Measurements from ENCODE around the gene ANKRD36C.
"Not testable (repeated sequence)": the region's sequence is repeated elsewhere in the genome, so short reads cannot be mapped to it uniquely, and the experiment has no call there.

Gene ANKRD36C

DNA sequence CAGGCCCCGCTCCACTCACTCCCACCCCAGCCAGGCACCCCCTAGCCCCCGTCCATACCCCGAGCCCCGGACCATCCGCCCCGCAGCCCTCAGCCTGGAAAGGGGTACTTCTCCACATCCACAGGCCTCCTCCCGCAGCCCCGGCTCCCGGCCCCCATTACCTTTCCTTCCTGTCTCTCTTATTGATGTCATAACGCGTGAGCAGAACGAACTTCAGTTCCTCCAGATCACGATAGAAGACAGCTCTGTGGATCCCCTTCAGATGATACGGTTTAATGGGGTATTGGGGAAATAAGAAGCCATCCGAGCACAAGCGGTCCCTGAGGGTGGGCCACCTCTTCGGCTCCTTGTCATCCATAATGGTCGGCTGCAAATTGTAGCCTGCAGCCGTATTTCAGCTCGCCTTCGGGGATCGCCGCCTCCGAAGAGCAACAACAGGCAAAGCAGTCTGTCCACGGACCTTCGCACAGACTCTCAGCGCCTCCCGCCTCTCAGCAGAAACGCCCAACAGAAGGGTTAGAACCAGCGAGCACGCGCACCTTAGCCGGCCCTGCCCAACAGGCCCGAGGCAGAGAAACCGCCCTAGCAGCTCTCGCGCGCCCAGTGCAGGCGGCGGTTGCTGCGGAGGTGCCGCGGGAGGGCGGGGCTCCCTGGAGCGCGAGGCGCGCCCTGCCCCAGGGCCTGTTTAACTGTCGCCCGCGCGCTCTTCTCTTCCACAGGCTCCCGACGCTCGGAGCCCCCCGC is at the start of gene ANKRD36C:
Gene ANKRD36C, minus strand, starts transcription at position 474 of the 744 bp plus-strand sequence. Its CDS starts 116 bp downstream, at position 358.
- DNase-seq: not testable (repeated sequence)

GRCh38 chr2:96035554-96035953 is 43.9 kb upstream of the ANKRD36C start:
- not testable (repeated sequence) for DNase-seq

DNA sequence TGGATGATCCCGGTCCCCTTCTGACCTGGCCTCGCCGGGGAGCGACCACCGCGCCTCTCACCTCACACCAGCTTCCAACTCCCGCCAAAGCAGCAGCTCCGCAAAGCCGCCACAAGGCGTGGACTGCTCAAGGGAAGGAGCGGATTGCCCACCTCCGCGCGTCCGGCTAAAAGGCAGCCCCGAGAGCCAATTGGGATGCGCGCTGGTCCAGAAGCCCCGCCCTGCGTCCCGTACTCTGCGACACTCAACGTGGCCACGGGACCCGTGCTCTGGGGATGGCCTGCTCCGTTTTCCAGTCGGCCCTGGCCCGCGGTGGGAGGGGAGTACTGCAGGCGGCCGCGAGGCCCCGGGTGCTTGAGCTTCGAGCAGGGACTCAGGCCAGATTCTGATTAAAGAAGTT is 43.2 kb upstream of the ANKRD36C start, which contains the start of gene GPAT2:
Gene GPAT2, minus strand, starts transcription at position 125 of the 400 bp plus-strand sequence. CDS start 2,557 bp downstream, outside the sequence.
- DNase-seq: not testable (repeated sequence)

GRCh38 chr2:96033997-96034396 is 42.4 kb upstream of the ANKRD36C start:
- DNase-seq: not testable (repeated sequence)

DNA sequence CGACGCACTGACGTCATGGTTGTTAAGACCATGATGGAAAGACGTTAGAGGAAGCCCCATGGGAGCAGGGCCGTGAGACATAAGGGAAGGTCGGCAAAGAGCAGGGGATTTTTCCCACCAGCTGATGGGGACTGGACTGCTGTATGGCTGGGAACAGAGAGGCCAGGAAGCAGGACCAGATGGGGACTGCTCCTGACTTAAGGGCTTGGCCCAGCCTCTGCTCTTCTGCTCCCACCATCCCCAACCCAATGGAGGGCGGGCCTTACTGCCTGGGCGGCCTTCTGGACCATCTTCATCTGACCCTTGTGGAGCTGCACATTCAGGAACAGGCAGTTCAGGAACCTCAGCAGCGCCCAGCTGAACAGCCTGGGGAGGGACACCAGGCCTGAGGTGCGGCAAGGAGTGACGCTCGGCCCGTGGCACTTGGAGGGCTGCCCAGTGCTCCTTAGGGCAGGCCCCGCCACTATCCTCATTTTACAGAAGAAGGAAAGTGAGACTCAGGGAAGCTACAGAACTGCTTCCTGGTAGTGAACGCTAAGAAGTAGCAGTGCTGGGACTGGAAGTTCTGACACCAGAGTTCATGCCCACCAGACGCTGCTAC is 36.2 kb upstream of the ANKRD36C start:
- DNase-seq: not testable (repeated sequence)

- not testable (repeated sequence) for DNase-seq
Measured at GRCh38 chr2:96025755-96026154, 34.1 kb upstream of the ANKRD36C start.

GRCh38 chr2:96025194-96025492 is 33.5 kb upstream of the ANKRD36C start:
- no peak for DNase-seq

DNA sequence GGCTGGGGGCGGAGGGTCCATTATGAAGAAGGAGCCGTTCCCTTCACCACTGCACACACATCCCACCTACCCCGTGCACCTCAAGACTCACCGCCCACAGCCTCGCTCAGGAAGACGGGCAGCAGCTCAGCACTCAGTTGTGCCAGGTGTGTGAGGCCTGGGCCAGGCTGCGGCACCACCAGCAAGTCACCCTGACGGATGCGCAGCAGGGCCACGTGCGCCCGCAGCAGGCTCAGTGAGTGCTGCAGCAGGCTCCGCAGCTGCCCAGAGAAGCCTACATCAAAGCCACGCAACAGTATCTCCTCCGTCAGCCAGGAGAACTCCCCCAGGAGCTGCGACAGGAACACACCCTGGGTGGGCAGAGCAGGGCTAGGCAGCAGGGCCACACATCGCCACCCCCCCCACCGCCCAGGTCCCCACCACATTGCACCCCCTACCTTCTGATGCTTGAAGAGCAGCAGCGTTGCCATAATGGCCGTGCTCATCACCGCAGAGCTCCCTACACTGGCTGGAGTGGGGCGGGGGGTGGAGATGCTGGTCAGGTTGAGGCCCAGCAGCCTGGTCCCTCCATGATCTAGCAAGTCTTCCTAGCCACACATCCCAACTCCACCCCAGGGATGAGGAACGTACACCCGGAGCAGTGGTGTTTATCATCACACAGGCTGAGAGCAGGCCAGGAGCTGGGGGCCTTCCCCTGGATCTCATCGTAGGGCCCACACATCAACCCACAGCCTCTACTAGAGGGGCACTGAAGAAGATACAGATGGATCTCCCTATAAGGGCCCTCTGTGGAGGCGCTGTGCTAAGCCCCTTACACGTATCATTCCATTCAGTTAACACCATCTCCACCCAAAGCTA is 32.9 kb upstream of the ANKRD36C start:
- no peak for DNase-seq

DNA sequence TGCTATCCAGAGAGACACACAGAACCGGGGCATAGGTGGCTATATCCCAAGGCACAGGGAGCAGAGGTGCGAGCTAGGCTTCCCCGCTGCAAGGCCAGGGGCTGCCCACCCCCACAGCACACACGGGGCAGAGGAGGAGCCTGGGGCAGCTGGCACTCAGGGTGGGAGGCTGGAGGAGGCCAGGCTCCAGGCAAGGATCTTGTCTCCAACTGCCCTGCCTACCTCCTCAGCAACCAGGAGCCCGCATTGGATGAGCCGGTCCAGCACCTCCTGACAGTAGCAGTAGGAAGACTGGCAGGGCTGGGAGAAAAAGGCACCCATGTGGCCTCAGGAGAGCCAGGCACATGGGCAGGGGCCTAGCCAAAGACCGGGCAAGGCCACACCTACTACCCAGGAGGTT is 32.1 kb upstream of the ANKRD36C start:
- DNase-seq: not testable (repeated sequence)

- not testable (repeated sequence) for DNase-seq
Measured at GRCh38 chr2:96022701-96023447, 31.2 kb upstream of the ANKRD36C start.

DNA sequence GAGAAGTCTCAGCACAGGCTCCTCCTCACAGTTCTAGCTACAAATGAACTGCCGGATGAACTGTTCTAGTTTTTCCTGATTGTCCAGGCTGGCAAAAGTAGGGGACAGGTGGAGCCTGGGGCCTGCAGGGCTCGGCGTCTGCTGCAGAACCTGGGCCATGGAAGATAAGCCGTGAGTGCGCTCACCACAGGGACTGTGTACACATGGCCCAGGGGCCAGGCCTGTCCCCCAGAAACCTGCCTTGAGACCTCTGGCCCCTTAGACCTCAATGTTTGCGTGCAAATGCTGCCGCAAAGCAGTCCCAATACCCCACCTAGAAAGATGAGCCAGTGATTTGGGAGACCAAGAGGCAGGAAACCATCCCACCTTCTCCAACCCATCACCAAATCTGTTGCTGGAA is 30.5 kb upstream of the ANKRD36C start:
- not testable (repeated sequence) for DNase-seq

DNA sequence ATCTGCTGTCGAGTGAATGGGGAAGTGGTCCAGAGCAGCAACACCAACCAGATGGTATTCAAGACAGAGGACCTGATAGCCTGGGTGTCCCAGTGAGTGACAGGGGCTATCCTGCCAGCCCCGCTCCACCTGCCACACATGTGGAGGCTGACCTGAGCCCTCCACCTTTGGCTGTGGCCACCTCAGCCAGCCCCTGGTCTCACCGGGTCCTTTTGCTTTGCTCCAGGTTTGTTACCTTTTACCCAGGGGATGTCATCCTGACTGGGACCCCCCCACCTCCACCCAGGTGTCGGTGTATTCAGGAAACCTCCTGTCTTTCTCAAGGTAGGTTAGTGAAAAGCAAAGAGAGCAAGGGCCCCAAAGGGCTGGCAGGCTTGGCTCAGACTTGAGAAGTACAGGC is 29.5 kb upstream of the ANKRD36C start:
- DNase-seq: not testable (repeated sequence)

DNA sequence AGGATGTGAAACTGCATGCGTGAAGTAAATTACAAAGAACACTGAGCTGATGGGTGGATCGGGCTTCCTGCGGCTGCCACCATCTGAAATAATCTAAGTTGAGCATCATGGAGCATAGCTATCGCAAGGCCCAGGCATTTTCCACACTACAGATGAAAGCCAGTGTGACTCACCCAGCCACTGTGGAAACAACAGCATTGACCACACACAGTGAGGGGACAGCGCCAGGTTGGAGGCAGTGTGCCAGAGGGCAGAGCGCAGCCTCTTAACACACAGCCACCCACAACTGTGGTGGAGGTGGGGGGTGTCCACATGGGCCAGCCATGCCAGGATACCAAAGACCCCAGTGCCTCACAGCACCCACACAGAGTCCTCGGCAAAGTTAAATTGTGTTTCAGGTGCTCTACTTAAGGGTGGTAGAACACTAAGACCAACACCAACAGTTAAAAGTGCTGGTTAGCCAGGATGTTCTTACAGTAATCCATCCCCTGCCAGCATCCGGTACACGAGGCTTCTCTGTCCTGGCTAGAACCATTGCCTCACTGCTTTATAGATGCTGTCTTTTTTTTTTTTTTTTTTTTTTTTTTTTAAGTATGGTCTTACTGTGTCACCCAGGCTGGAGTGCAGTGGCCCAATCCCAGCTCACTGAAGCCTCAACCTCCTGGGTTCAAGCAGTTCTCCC is 28.4 kb upstream of the ANKRD36C start:
- DNase-seq: not testable (repeated sequence)

GRCh38 chr2:96016321-96016720 is 24.7 kb upstream of the ANKRD36C start:
- DNase-seq: not testable (repeated sequence)

DNA sequence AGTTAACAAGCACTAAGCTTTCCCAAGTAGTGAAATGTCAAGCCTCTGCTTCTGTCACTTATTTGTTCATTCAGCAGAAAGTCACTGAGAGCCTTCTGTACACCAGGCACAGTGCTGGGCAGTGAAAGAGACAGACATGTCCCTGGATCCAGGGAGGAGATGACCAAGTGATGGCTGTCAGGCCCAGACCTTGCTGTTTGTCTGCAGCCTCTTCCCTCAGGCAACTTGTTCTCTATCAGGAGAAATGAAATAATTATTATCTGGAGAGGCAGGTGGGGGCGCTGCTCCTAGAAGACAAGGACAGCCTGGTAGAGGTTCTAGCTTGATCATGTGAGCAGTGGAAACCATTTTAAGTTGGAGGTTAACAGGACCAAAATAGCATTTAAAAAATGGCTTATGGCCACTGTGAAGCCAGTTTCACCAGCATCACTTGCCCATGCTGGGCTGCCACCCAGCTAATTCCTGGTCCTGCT is 21.2 kb upstream of the ANKRD36C start:
- DNase-seq: not testable (repeated sequence)

DNA sequence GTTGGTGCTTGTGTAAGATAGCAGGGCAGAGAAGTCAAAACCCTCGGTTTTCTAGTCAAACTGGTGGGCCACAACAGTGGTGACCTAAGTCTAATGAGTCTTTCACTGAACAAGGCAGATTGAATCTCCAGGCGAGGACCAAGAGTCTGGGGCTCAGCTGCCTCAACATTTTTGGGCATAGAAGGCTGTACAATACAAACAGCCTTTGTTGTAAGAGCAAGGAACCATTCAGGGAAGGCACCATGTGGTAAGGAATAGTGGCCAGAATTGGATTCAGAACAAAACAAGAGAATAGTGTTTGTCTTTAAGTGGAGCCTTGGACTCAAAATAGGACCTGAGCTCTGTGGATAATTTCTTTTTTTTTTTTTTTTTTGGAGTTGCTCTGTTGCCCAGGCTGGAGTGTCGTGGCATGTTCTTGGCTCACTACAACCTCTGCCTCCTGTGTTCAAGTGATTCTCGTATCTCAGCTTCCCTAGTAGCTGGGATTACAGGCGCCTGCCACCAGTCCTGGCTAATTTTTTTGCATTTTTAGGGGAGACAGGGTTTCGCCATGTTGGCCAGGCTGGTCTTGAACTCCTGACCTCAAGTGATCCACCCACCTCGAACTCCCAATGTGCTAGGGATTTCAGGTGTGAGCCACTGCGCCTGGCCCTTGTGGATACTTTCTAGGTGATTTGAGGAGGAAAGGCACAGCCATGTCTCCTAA is 20.6 kb upstream of the ANKRD36C start:
- not testable (repeated sequence) for DNase-seq

DNA sequence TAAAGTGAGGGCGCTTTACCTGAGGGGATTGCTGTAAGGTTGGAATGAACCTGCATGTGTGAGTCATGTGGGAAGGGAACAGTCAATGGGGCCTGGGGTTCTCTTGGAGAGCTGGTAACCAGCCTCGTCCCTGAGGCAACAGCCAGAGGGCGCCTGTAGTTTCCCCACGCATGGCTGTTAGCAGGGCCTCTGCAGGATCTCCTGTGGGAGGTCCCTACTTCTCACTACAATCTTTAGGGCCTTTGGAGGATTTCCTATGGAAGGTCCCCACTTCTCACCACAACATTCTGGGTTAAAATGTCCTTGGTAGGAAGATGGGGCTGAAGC is 19.5 kb upstream of the ANKRD36C start:
- DNase-seq: not testable (repeated sequence)

DNA sequence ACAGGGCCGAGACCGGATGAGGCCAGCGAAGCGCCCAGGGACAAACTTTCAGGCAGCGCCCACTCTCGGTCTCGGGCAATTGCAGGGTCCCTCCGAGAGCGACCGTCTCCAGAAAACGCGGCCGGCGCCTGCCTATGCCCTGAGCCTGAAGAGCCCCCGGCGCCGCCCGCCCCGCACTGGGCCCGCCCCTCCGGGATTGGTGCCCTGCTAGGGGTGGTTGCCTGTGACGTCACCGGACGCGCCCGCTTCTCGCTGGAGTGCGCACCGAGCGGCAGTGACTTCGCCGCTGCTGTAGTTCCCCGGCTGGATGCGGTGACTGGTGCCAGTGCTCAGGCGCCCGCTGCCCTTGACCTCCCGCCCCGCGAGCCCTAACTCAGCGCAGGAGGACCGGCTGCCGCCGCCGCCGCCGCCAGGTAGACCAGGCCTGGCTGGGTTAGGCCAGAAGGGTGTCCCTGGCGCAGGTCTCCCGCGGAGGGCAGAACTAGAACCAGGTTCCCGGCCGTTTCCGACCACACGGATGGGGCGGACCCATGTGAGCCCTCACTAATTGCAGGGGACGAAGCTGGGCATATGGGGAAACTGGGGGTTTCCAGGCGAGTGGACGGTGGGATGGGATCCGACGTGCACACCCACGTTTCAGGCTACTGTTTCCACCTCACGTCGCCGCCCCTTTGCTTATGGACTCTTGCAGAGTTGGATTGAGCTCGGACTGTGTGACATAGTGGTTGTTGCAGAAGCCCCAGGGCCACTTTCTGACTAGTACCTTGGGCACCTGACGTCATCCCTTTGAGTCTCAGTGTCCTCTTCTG is 18.9 kb upstream of the ANKRD36C start:
- not testable (repeated sequence) for DNase-seq

GRCh38 chr2:96009833-96010232 is 18.2 kb upstream of the ANKRD36C start:
- DNase-seq: not testable (repeated sequence)

- DNase-seq: not testable (repeated sequence)
Measured at GRCh38 chr2:96008051-96008450, 16.4 kb upstream of the ANKRD36C start.
